VCaP (cell line): ENCODE data around the gene ZNF543.

Experiments used
- H3K27ac ChIP-seq: fragments of 450-650 bp; 2 replicates; pipeline ENCODE4 v1.5.1; 2017
- CTCF ChIP-seq: fragments of 450-650 bp; conservative IDR thresholded peaks from 2 replicates; pipeline ENCODE4 v1.5.1; 2017; ENCODE audit warnings: mild to moderate bottlenecking, moderate library complexity

The ZNF543 gene

GRCh38 chr19:57302727-57303401, 17.4 kb upstream of the ZNF543 start:
- H3K27ac ChIP-seq, result no peak overlapping the region
- TF ChIP-seq CTCF, result no peak

- no peak for TF ChIP-seq CTCF
Observed at GRCh38 chr19:57305056-57305455, 15.2 kb upstream of the ZNF543 start.

DNA sequence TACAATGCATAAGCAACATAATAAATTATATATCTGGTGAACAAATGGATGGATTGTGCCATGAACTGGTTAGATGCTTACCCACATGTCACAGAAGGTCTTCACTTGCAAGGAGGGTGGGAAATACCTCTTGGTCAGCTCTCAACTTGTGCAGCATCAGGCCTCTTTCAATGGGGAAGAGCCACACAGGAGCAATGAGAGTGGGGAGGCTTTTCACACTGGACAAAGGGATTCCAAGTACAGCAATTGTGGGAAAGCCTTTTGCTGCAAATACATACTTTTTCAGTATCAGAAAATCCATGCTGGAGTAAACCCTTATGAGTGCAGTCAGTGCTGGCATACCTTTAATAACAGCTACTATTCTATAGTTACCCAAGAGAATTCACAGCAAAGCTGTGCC, 11.8 kb upstream of the ZNF543 start:
- no peak overlapping the region for H3K27ac ChIP-seq
- no peak for TF ChIP-seq CTCF

More at GRCh38 chr19:57305056-57305455, 15.2 kb upstream of the ZNF543 start:
- H3K27ac ChIP-seq, result no peak overlapping the region

DNA sequence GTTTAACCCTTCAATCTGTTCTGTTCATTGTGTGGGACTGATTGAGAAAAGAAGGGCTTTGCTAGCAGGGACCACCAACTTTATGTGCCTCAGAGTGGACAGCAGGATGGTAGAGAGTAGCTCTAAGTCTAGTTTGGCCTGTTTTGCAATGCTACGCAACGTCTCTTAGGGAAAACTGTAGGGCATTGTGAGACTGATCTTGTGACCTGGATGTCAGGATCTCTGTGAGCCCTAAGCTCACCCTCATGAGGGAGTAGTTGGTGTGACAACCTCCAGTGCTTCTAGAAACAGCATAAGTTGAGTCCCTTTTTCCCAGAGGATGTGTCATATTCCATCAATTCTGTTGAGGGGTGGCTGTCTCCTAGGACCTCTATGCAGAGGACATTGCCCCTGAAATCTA, 9.5 kb upstream of the ZNF543 start:
- no peak overlapping the region for H3K27ac ChIP-seq
- TF ChIP-seq CTCF, result no peak

- no peak overlapping the region for H3K27ac ChIP-seq
- no peak for TF ChIP-seq CTCF
Observed at GRCh38 chr19:57314146-57314545, 6.1 kb upstream of the ZNF543 start.

GRCh38 chr19:57317503-57317902, 2.8 kb upstream of the ZNF543 start:
- no peak overlapping the region for H3K27ac ChIP-seq
- TF ChIP-seq CTCF, result no peak

GRCh38 chr19:57319869-57320179, 448 bp upstream of the ZNF543 start:
- TF ChIP-seq CTCF, result no peak
- H3K27ac ChIP-seq, result peak overlapping the region; percentile 87

GRCh38 chr19:57321116-57321515, 844 bp downstream of the ZNF543 start:
- peak overlapping the region; percentile 87 for H3K27ac ChIP-seq
- no peak for TF ChIP-seq CTCF
